ENCODE data around the gene COQ10B. TPM values are rescaled to one million over a fixed set of nuclear protein-coding genes. Genes with fewer than 3 reads are reported as not detected.

Gene COQ10B
- total RNA-seq, 2 experiments from 2014 or later: 5.0 to 12.2 TPM

- intact Hi-C loops (cut with micrococcal nuclease; ENCODE audit: unreplicated experiment): loop anchor here (2.0 to 5.0 kb wide), 3 partner anchors 188 to 310 kb away; partner anchors contain the start of gene MARS2
- no peaks in the 10 kb centered on the region for H3K9me2 ChIP-seq (ENCODE audit: insufficient read depth, low read length)
- H3K4me2 ChIP-seq (ENCODE audit: low read length): peak overlapping the region; percentile 80
- peak overlapping the region; percentile 89 for H3K4me3 ChIP-seq (ENCODE audit: low read depth, low read length, poor library complexity, severe bottlenecking)
- peaks cover 52% of the 10 kb centered on the region for H3K36me3 ChIP-seq (ENCODE audit: insufficient read depth, low read length)
- H3K4me1 ChIP-seq (ENCODE audit: insufficient read depth, low read length, poor library complexity, severe bottlenecking): peaks cover 28% of the 10 kb centered on the region
- no peak for DNase-seq (ENCODE audit: low spot score)
- POLR2A ChIA-PET: interaction anchor here (0.6 to 6.6 kb wide), 6 partner anchors 9 to 526 kb away, joined by 4 to 136 read pairs (median 6); partner anchors contain the start of genes HSPD1 and HSPE1
- H4K20me1 ChIP-seq (ENCODE audit: insufficient read depth, low read length): peaks cover 11% of the 10 kb centered on the region; the same call in 1 of the 2 replicates
- H3K27ac ChIP-seq (ENCODE audit: low read depth, low read length, poor library complexity, severe bottlenecking): peak overlapping the region; percentile 96
- BruUV-seq (replicated peaks): no TSS peak
- no peak overlapping the region for H2AFZ ChIP-seq (ENCODE audit: low read length)
- peaks cover 21% of the 10 kb centered on the region for H3K9me3 ChIP-seq (ENCODE audit: low read length)
- TF ChIP-seq CTCF (conservative IDR thresholded peaks at IDR 0.05; ENCODE audit: low read length) (no peak), EZH2phosphoT487 (IDR thresholded peaks at IDR 0.05; ENCODE audit: borderline replicate concordance, low read depth, low read length) (no peak)
- H3K79me2 ChIP-seq (ENCODE audit: insufficient read depth, low read depth, low read length): peaks cover 60% of the 10 kb centered on the region
- CTCF ChIA-PET (ENCODE audit: unreplicated experiment): interaction anchor here (0.9 kb wide), 1 partner anchor 17 kb away, joined by 3 read pairs; the partner anchor contains the start of genes HSPD1 and HSPE1
These were observed 63.8 kb downstream of the COQ10B start for GRCh38 chr2:197517150-197517549.

Small RNAs within 50 kb of the gene (small RNA-seq; reads per million reads assigned to genes)
- gene RF00394 (not detected), gene RNU6-1029P (not detected)

Other genes with a start within 250 kb of the COQ10B start
- gene ANKRD44, start 142.8 kb upstream of the COQ10B start, total RNA-seq (2014; rRNA removed; shearing (Covaris generic)): 70.3 and 73.7 TPM in 2 replicates
- gene ANKRD44, start 142.8 kb upstream of the COQ10B start, total RNA-seq (2022): 69.4 and 86.6 TPM in 2 replicates
- 162 and 198 TPM in 2 replicates for gene SF3B1, start 18.5 kb upstream of the COQ10B start, total RNA-seq (2014; rRNA removed; shearing (Covaris generic))
- gene SF3B1, start 18.5 kb upstream of the COQ10B start, total RNA-seq (2022): 268 and 298 TPM in 2 replicates
- 370 and 405 TPM in 2 replicates for gene HSPD1, start 46.3 kb downstream of the COQ10B start, total RNA-seq (2014; rRNA removed; shearing (Covaris generic))
- gene HSPD1, start 46.3 kb downstream of the COQ10B start, total RNA-seq (2022): 599 and 702 TPM in 2 replicates
- gene HSPE1, start 46.8 kb downstream of the COQ10B start, total RNA-seq (2014; rRNA removed; shearing (Covaris generic)): 189 and 314 TPM in 2 replicates
- gene HSPE1, start 46.8 kb downstream of the COQ10B start, total RNA-seq (2022): 219 and 259 TPM in 2 replicates
- 23.0 and 27.6 TPM in 2 replicates for gene MOB4, start 62.5 kb downstream of the COQ10B start, total RNA-seq (2014; rRNA removed; shearing (Covaris generic))
- gene MOB4, start 62.5 kb downstream of the COQ10B start, total RNA-seq (2022): 34.6 and 36.6 TPM in 2 replicates
- not detected in 2 replicates for gene RFTN2, start 222.0 kb downstream of the COQ10B start, total RNA-seq (2014; rRNA removed; shearing (Covaris generic))
- not detected in 2 replicates for gene RFTN2, start 222.0 kb downstream of the COQ10B start, total RNA-seq (2022)